Raji (cell line): ENCODE results near the gene SETD6.

Experiments
- POLR2A ChIP-seq: IDR thresholded peaks from 2 replicates; pipeline ENCODE4 v1.6.1; 2011; ENCODE audit warnings: low read depth, low read length, control low read depth; ENCODE audit not compliant: insufficient read depth

SETD6 gene

GRCh38 chr16:58515125-58515870, at the start of gene SETD6:
Gene SETD6, plus strand, starts transcription at chr16:58515517. Its CDS starts 21 bp downstream, at chr16:58515538.
- TF ChIP-seq POLR2A, result peak; percentile 83; the same call in 1 of the 2 replicates

GRCh38 chr16:58465817-58466216, 49.5 kb upstream of the SETD6 start:
- TF ChIP-seq POLR2A, result no peak

GRCh38 chr16:58466396-58466795, 48.9 kb upstream of the SETD6 start:
- no peak for TF ChIP-seq POLR2A

GRCh38 chr16:58467905-58468304, 47.4 kb upstream of the SETD6 start:
- no peak for TF ChIP-seq POLR2A

- TF ChIP-seq POLR2A, result no peak
Observed at GRCh38 chr16:58471209-58471975, 43.9 kb upstream of the SETD6 start.

- no peak for TF ChIP-seq POLR2A
Observed at GRCh38 chr16:58472266-58472665, 43.1 kb upstream of the SETD6 start.

GRCh38 chr16:58472827-58473226, 42.5 kb upstream of the SETD6 start:
- no peak for TF ChIP-seq POLR2A

- TF ChIP-seq POLR2A, result no peak
Observed at GRCh38 chr16:58474296-58474695, 41.0 kb upstream of the SETD6 start.

- no peak for TF ChIP-seq POLR2A
Observed at GRCh38 chr16:58475091-58475619, 40.2 kb upstream of the SETD6 start.

GRCh38 chr16:58476791-58477190, 38.5 kb upstream of the SETD6 start:
- no peak for TF ChIP-seq POLR2A

- no peak for TF ChIP-seq POLR2A
Observed at GRCh38 chr16:58478427-58478826, 36.9 kb upstream of the SETD6 start.

- TF ChIP-seq POLR2A, result no peak
Observed at GRCh38 chr16:58481226-58481869, 34.0 kb upstream of the SETD6 start.

GRCh38 chr16:58481931-58482330, 33.4 kb upstream of the SETD6 start:
- TF ChIP-seq POLR2A, result no peak

- TF ChIP-seq POLR2A, result no peak
Observed at GRCh38 chr16:58485184-58485887, 30.0 kb upstream of the SETD6 start.
